Measurements from ENCODE around the gene TTC23L.

Gene TTC23L

GRCh38 chr5:34913072-34913471 lies 74.1 kb downstream of the TTC23L start:
- Histone ChIP-seq H3K36me3 (ENCODE audit: control insufficient read depth, insufficient read depth, low read length) (no peaks in the 10 kb centered on the region), H2AFZ (no peak overlapping the region), H3K4me1 (peaks cover 8% of the 10 kb centered on the region), H3K9ac (no peak overlapping the region), H3K27me3 (ENCODE audit: control insufficient read depth, insufficient read depth, low read length) (no peaks in the 10 kb centered on the region), H3K4me3 (ENCODE audit: low read depth, low read length) (no peak overlapping the region), H3K4me2 (ENCODE audit: low read length) (no peak overlapping the region), H3K9me3 (ENCODE audit: control insufficient read depth, low read length) (no peaks in the 10 kb centered on the region), H3K27ac (no peak overlapping the region), H3K79me2 (peaks cover 14% of the 10 kb centered on the region)
- TF ChIP-seq CTCF (IDR thresholded peaks at IDR 0.05) = no peak

- Histone ChIP-seq H3K9me3 (ENCODE audit: control insufficient read depth, low read length) (no peaks in the 10 kb centered on the region), H3K27me3 (ENCODE audit: control insufficient read depth, insufficient read depth, low read length) (no peaks in the 10 kb centered on the region), H3K9ac (peak overlapping the region; percentile 49), H3K4me2 (ENCODE audit: low read length) (peak overlapping the region; percentile 91), H3K79me2 (peaks cover 14% of the 10 kb centered on the region), H3K27ac (peak overlapping the region; percentile 80), H3K4me3 (ENCODE audit: low read depth, low read length) (peak overlapping the region; percentile 94), H2AFZ (peak overlapping the region; percentile 89), H3K36me3 (ENCODE audit: control insufficient read depth, insufficient read depth, low read length) (no peaks in the 10 kb centered on the region), H3K4me1 (peaks cover 8% of the 10 kb centered on the region)
- no peak for TF ChIP-seq CTCF (IDR thresholded peaks at IDR 0.05)
These were observed 75.7 kb downstream of the TTC23L start for GRCh38 chr5:34914671-34915138.

GRCh38 chr5:34915139-34915855 lies 76.3 kb downstream of the TTC23L start, which contains the start of the genes BRIX1 and RAD1:
TSS of gene BRIX1 (plus strand) at chr5:34915711. CDS start at chr5:34915739, 28 bp downstream.
TSS of gene RAD1 (minus strand) at chr5:34915504. CDS start at chr5:34914892, 612 bp downstream.
- Histone ChIP-seq H3K79me2 (peaks cover 14% of the 10 kb centered on the region), H2AFZ (peak within 1 kb of the TSS; percentile 89), H3K4me2 (ENCODE audit: low read length) (peak within 1 kb of the TSS; percentile 91), H3K27ac (peak within 1 kb of the TSS; percentile 80), H3K36me3 (ENCODE audit: control insufficient read depth, insufficient read depth, low read length) (no peaks in the 10 kb centered on the region), H3K9me3 (ENCODE audit: control insufficient read depth, low read length) (no peaks in the 10 kb centered on the region), H3K9ac (peak within 1 kb of the TSS; percentile 49), H3K27me3 (ENCODE audit: control insufficient read depth, insufficient read depth, low read length) (no peaks in the 10 kb centered on the region), H3K4me3 (ENCODE audit: low read depth, low read length) (peak within 1 kb of the TSS; percentile 94), H3K4me1 (peaks cover 8% of the 10 kb centered on the region)
- peak; percentile 35 for TF ChIP-seq CTCF (IDR thresholded peaks at IDR 0.05)

- Histone ChIP-seq H3K27ac (peak overlapping the region; percentile 80), H3K79me2 (peaks cover 16% of the 10 kb centered on the region), H3K9me3 (ENCODE audit: control insufficient read depth, low read length) (no peaks in the 10 kb centered on the region), H3K9ac (peak overlapping the region; percentile 49), H3K4me2 (ENCODE audit: low read length) (peak overlapping the region; percentile 91), H3K36me3 (ENCODE audit: control insufficient read depth, insufficient read depth, low read length) (no peaks in the 10 kb centered on the region), H3K4me3 (ENCODE audit: low read depth, low read length) (peak overlapping the region; percentile 94), H3K27me3 (ENCODE audit: control insufficient read depth, insufficient read depth, low read length) (no peaks in the 10 kb centered on the region), H3K4me1 (peaks cover 8% of the 10 kb centered on the region), H2AFZ (peak overlapping the region; percentile 89)
- no peak for TF ChIP-seq CTCF (IDR thresholded peaks at IDR 0.05)
These were observed 76.9 kb downstream of the TTC23L start for GRCh38 chr5:34915856-34916192.
